OCI-LY7 (cell line): Measurements from ENCODE around the gene ARL5B. TPM values are rescaled to one million over a fixed set of nuclear protein-coding genes. Genes with fewer than 3 reads are reported as not detected.

Source experiments
- BruUV-seq: library from RNA; stranded (reverse); fragments of 400-500 nt; replicated peaks from 2 replicates; lab custom pipeline; 2021; lab: Mats Ljungman, UMichigan
- CTCF ChIA-PET: fragments of 300-600 bp; sonication (Branson Sonifier 250); formaldehyde crosslinking; loops from one replicate; lab custom pipeline; 2022; ENCODE audit warnings: antibody characterized with exemption; ENCODE audit not compliant: unreplicated experiment; lab: Charles Lee
- POLR2A ChIA-PET: fragments of 300-600 bp; sonication (Branson Sonifier 250); formaldehyde crosslinking; loops from one replicate; lab custom pipeline; 2022; ENCODE audit warnings: antibody characterized with exemption; lab: Charles Lee
- DNase-seq: peaks from one replicate; pipeline ENCODE4 v3.0.0-alpha.2; 2015; ENCODE audit warnings: low spot score
- H2AFZ ChIP-seq: fragments of 200-600 bp; sonication (generic), shearing (Covaris generic); 2 replicates; pipeline ENCODE4 v1.6.1; 2014; ENCODE audit warnings: mild to moderate bottlenecking, antibody characterized with exemption, low read length, moderate library complexity
- H3K27ac ChIP-seq: fragments of 200-600 bp; sonication (generic); 2 replicates; pipeline ENCODE4 v1.5.1; 2014; ENCODE audit warnings: mixed run types, low read depth, mild to moderate bottlenecking, moderate library complexity, low read length, inconsistent platforms; ENCODE audit not compliant: poor library complexity, severe bottlenecking
- H3K36me3 ChIP-seq: fragments of 200-600 bp; sonication (generic); 2 replicates; pipeline ENCODE4 v1.6.1; 2014; ENCODE audit warnings: mild to moderate bottlenecking, antibody characterized with exemption, low read length, moderate library complexity, mixed read lengths; ENCODE audit not compliant: insufficient read depth
- H3K4me1 ChIP-seq: fragments of 200-600 bp; sonication (generic); 2 replicates; pipeline ENCODE4 v1.5.1; 2014; ENCODE audit warnings: mild to moderate bottlenecking, low read length; ENCODE audit not compliant: insufficient read depth, poor library complexity, severe bottlenecking
- H3K4me2 ChIP-seq: fragments of 200-600 bp; sonication (generic); 2 replicates; pipeline ENCODE4 v1.6.1; 2014; ENCODE audit warnings: mild to moderate bottlenecking, low read length
- H3K4me3 ChIP-seq: fragments of 200-600 bp; sonication (generic); 2 replicates; pipeline ENCODE4 v1.5.1; 2014; ENCODE audit warnings: mild to moderate bottlenecking, low read depth, low read length; ENCODE audit not compliant: poor library complexity, severe bottlenecking
- H3K79me2 ChIP-seq: fragments of 200-600 bp; sonication (generic); 2 replicates; pipeline ENCODE4 v1.6.1; 2016; ENCODE audit warnings: low read depth, mild to moderate bottlenecking, low read length, moderate library complexity, mixed read lengths; ENCODE audit not compliant: insufficient read depth
- H3K9me2 ChIP-seq: fragments of 200-600 bp; sonication (generic); 2 replicates; pipeline ENCODE4 v1.6.1; 2016; ENCODE audit warnings: mild to moderate bottlenecking, low read length, mixed read lengths; ENCODE audit not compliant: insufficient read depth
- H3K9me3 ChIP-seq: fragments of 200-600 bp; sonication (generic); 2 replicates; pipeline ENCODE4 v1.6.1; 2014; ENCODE audit warnings: mild to moderate bottlenecking, mixed run types, low read length, mixed read lengths
- H4K20me1 ChIP-seq: fragments of 200-600 bp; sonication (generic); 2 replicates; pipeline ENCODE4 v1.6.1; 2014; ENCODE audit warnings: mild to moderate bottlenecking, antibody characterized with exemption, low read length, moderate library complexity, mixed read lengths; ENCODE audit not compliant: insufficient read depth
- EZH2phosphoT487 ChIP-seq: fragments of 200-600 bp; sonication (generic); IDR thresholded peaks from 2 replicates; pipeline ENCODE4 v1.6.1; 2018; ENCODE audit warnings: low read depth, borderline replicate concordance, mild to moderate bottlenecking, mixed run types, antibody characterized with exemption, low read length, moderate library complexity, mixed read lengths
- intact Hi-C: fragments of 100-400 bp; cut with micrococcal nuclease; formaldehyde crosslinking; loops from one replicate; pipeline ENCODE4 v1.10.0; 2022; ENCODE audit not compliant: unreplicated experiment
- total RNA-seq, 2 experiments: library from RNA; depleted of rRNA in 1 of 2; stranded (reverse); fragments of >200 nt in 1 of 2; shearing (Covaris generic) in 1 of 2; gene quantifications; 2 replicates each; pipeline ENCODE4 v1.2.3, GENCODE V29; 2014 to 2022
- TF ChIP-seq, protein P1 (sequence below): fragments of 200-600 bp; sonication (generic); conservative IDR thresholded peaks from 2 replicates; pipeline ENCODE4 v1.5.1; 2014; ENCODE audit warnings: mild to moderate bottlenecking, antibody characterized with exemption, low read length, moderate library complexity, mixed read lengths

ARL5B gene
- total RNA-seq, 2 experiments from 2014 or later: 11.5 to 17.5 TPM

- CTCF ChIA-PET: no interaction called here
- no peaks in the 10 kb centered on the region for H3K9me3 ChIP-seq
- intact Hi-C loops: no loop called here
These were observed 16.0 kb downstream of the ARL5B start for GRCh38 chr10:18675086-18675801.

GRCh38 chr10:18680754-18681153 is 21.5 kb downstream of the ARL5B start:
- CTCF ChIA-PET: no interaction called here
- Histone ChIP-seq H3K4me2 (no peak overlapping the region), H3K79me2 (no peaks in the 10 kb centered on the region), H3K36me3 (peaks cover 34% of the 10 kb centered on the region), H3K4me3 (no peak overlapping the region), H3K4me1 (no peaks in the 10 kb centered on the region), H4K20me1 (no peaks in the 10 kb centered on the region; the same call in 1 of the 2 replicates), H3K9me2 (no peaks in the 10 kb centered on the region), H2AFZ (no peak overlapping the region), H3K27ac (no peak overlapping the region), H3K9me3 (no peaks in the 10 kb centered on the region)
- POLR2A ChIA-PET: interaction anchor here (0.6 to 1.1 kb wide), 3 partner anchors 14 to 1089 kb away, joined by 3 read pairs; no protein-coding TSS in a partner anchor
- intact Hi-C loops: no loop called here
- DNase-seq: no peak
- TF ChIP-seq, protein P1, sequence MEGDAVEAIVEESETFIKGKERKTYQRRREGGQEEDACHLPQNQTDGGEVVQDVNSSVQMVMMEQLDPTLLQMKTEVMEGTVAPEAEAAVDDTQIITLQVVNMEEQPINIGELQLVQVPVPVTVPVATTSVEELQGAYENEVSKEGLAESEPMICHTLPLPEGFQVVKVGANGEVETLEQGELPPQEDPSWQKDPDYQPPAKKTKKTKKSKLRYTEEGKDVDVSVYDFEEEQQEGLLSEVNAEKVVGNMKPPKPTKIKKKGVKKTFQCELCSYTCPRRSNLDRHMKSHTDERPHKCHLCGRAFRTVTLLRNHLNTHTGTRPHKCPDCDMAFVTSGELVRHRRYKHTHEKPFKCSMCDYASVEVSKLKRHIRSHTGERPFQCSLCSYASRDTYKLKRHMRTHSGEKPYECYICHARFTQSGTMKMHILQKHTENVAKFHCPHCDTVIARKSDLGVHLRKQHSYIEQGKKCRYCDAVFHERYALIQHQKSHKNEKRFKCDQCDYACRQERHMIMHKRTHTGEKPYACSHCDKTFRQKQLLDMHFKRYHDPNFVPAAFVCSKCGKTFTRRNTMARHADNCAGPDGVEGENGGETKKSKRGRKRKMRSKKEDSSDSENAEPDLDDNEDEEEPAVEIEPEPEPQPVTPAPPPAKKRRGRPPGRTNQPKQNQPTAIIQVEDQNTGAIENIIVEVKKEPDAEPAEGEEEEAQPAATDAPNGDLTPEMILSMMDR: no peak
- TF ChIP-seq EZH2phosphoT487: no peak
- BruUV-seq: no TSS peak

More at GRCh38 chr10:18675086-18675801, 16.0 kb downstream of the ARL5B start:
- POLR2A ChIA-PET: interaction anchor here (0.6 to 1.4 kb wide), 3 partner anchors 12 to 26 kb away, joined by 3 to 4 read pairs (median 3); no protein-coding TSS in a partner anchor
- peaks cover 76% of the 10 kb centered on the region for H3K36me3 ChIP-seq
- no peak for DNase-seq
- no peak overlapping the region for H3K4me3 ChIP-seq
- BruUV-seq: no TSS peak
- H3K4me1 ChIP-seq: no peaks in the 10 kb centered on the region
- no peak overlapping the region for H3K27ac ChIP-seq
- no peaks in the 10 kb centered on the region for H4K20me1 ChIP-seq
- no peaks in the 10 kb centered on the region for H3K9me2 ChIP-seq
- no peak overlapping the region for H2AFZ ChIP-seq
- H3K79me2 ChIP-seq: peaks cover 7% of the 10 kb centered on the region; the same call in 1 of the 2 replicates
- H3K4me2 ChIP-seq: no peak overlapping the region
- TF ChIP-seq, protein P1: no peak
- TF ChIP-seq EZH2phosphoT487: no peak

DNA sequence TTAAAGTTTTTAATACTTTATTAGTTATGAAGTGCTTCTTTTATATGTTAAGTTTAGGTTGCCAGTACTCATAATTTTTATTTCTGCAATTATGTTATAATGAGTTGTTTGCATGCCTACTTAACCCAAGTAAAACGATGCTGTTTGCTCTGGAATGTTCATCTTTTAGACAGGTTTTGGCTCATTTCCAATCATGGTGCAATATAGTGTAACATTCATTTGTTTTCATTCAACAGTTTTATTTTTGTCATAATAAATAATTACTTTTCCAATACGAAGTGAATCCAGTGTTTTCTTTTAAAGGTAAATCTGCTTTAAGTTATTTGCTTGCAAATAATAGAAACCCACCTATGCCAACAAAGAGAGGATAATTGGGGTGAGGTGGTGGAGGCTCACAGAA is 22.1 kb downstream of the ARL5B start:
- no peak overlapping the region for H3K27ac ChIP-seq
- TF ChIP-seq, protein P1: no peak
- no peak for TF ChIP-seq EZH2phosphoT487
- H4K20me1 ChIP-seq: no peaks in the 10 kb centered on the region; the same call in 1 of the 2 replicates
- no peak overlapping the region for H3K4me3 ChIP-seq
- DNase-seq: no peak
- peaks cover 30% of the 10 kb centered on the region for H3K36me3 ChIP-seq
- no peaks in the 10 kb centered on the region for H3K9me2 ChIP-seq
- no peaks in the 10 kb centered on the region for H3K9me3 ChIP-seq
- H3K79me2 ChIP-seq: no peaks in the 10 kb centered on the region
- no peak overlapping the region for H2AFZ ChIP-seq
- intact Hi-C loops: no loop called here
- ChIA-PET POLR2A (interaction anchor here (1.0 kb wide), 1 partner anchor 15 kb away, joined by 3 read pairs; no protein-coding TSS in a partner anchor), CTCF (no interaction called here)
- BruUV-seq: no TSS peak
- H3K4me1 ChIP-seq: no peaks in the 10 kb centered on the region
- H3K4me2 ChIP-seq: no peak overlapping the region
